ENCODE data around the gene CXCL16. TPM values are rescaled to one million over a fixed set of nuclear protein-coding genes. Genes with fewer than 3 reads are reported as not detected.

Gene CXCL16
- total RNA-seq, 1 experiment from 2014 or later: 44.8 TPM

DNA sequence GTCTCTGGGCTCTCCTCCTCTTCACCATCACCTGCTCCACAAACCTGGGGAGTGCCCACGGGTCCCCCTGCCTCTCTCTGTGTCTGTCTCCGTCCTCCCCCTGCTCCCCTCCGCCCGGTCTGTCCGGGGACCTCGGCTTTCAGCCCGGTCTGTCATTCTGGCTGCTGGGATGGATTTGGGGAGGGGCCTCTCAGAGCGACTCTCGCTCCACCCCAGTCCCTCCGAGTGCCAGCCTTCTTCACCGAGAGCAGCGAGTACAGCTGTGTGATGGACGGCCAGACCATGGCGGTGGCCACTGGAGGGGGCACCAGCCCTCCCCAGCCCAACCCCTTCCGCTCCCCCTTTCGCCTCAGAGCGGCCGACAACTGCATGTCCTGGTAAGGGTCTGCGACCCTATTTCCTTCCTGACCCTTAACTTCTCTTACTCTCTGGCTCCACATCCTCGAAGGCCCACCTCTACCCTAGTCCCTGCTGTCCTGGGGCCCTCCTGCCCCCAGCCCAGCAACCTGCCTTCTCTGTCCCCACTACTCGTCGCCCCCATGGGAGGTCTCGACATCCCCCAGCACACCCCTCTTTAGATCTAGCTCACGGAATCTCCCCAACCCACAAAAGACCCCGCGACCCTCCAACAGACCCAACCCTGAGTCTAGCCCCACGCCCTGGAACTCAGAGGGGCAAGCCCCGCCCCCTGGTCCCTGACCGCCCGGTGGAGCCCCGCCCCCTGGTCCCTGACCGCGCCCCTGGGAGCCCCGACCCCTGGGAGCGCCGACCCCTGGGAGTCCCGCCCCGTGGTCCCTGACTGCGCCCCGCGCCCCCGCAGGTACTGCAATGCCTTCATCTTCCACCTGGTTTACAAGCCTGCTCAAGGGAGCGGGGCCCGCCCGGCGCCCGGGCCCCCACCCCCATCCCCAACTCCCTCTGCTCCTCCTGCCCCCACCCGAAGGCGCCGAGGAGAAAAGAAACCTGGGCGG is 5.6 kb upstream of the CXCL16 start:
- ChIA-PET POLR2A (no interaction called here), RAD21 (ENCODE audit: low non-redundant PET in 1 of 2, low total read pairs in 2 of 2, uncharacterized antibody in 2 of 2, unreplicated experiment in 2 of 2) (no interaction called here), CTCF (interaction anchor here (0.6 kb wide), 1 partner anchor 242 kb away, joined by 3 read pairs; the partner anchor contains the start of gene CAMTA2)
- H3K9me2 ChIP-seq (ENCODE audit: insufficient read depth): no peaks in the 10 kb centered on the region
- peaks cover under 1 to 2% of the 10 kb centered on the region in 2 experiments; a peak in 3 of 4 replicates for H3K4me1 ChIP-seq (ENCODE audit: control insufficient read depth in 1 of 2, insufficient read depth in 2 of 2, low read length in 2 of 2)
- no peak for DNase-seq (ENCODE audit: low read depth, low spot score)
- no peak overlapping the region for H2AFZ ChIP-seq (ENCODE audit: low read depth, low read length, poor library complexity, severe bottlenecking)
- TF ChIP-seq TCF7L2 (IDR thresholded peaks at IDR 0.05; ENCODE audit: borderline replicate concordance, extremely low read depth, insufficient read depth, insufficient read length) (no peak), ZNF274 (IDR thresholded peaks at IDR 0.05; ENCODE audit: low read depth, low read length) (no peak), JUND (IDR thresholded peaks at IDR 0.05) (no peak), CBX3 (IDR thresholded peaks at IDR 0.05; ENCODE audit: low read depth) (no peak), SP1 (IDR thresholded peaks at IDR 0.05; ENCODE audit: low read depth) (no peak), POLR2AphosphoS5 (IDR thresholded peaks at IDR 0.05; ENCODE audit: low read depth, low read length) (no peak), EZH2phosphoT487 (IDR thresholded peaks at IDR 0.05; ENCODE audit: borderline replicate concordance) (no peak), ELF1 (IDR thresholded peaks at IDR 0.05; ENCODE audit: borderline replicate concordance, low read depth) (no peak)
- TF ChIP-seq, protein P1, sequence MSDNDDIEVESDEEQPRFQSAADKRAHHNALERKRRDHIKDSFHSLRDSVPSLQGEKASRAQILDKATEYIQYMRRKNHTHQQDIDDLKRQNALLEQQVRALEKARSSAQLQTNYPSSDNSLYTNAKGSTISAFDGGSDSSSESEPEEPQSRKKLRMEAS (IDR thresholded peaks at IDR 0.05): no peak
- TF ChIP-seq, protein P2, sequence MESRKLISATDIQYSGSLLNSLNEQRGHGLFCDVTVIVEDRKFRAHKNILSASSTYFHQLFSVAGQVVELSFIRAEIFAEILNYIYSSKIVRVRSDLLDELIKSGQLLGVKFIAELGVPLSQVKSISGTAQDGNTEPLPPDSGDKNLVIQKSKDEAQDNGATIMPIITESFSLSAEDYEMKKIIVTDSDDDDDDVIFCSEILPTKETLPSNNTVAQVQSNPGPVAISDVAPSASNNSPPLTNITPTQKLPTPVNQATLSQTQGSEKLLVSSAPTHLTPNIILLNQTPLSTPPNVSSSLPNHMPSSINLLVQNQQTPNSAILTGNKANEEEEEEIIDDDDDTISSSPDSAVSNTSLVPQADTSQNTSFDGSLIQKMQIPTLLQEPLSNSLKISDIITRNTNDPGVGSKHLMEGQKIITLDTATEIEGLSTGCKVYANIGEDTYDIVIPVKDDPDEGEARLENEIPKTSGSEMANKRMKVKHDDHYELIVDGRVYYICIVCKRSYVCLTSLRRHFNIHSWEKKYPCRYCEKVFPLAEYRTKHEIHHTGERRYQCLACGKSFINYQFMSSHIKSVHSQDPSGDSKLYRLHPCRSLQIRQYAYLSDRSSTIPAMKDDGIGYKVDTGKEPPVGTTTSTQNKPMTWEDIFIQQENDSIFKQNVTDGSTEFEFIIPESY (IDR thresholded peaks at IDR 0.05; ENCODE audit: extremely low read depth, insufficient replicate concordance, low read length): no peak
- TF ChIP-seq, protein P3, sequence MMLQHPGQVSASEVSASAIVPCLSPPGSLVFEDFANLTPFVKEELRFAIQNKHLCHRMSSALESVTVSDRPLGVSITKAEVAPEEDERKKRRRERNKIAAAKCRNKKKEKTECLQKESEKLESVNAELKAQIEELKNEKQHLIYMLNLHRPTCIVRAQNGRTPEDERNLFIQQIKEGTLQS (IDR thresholded peaks at IDR 0.05): no peak
- TF ChIP-seq, protein P4, sequence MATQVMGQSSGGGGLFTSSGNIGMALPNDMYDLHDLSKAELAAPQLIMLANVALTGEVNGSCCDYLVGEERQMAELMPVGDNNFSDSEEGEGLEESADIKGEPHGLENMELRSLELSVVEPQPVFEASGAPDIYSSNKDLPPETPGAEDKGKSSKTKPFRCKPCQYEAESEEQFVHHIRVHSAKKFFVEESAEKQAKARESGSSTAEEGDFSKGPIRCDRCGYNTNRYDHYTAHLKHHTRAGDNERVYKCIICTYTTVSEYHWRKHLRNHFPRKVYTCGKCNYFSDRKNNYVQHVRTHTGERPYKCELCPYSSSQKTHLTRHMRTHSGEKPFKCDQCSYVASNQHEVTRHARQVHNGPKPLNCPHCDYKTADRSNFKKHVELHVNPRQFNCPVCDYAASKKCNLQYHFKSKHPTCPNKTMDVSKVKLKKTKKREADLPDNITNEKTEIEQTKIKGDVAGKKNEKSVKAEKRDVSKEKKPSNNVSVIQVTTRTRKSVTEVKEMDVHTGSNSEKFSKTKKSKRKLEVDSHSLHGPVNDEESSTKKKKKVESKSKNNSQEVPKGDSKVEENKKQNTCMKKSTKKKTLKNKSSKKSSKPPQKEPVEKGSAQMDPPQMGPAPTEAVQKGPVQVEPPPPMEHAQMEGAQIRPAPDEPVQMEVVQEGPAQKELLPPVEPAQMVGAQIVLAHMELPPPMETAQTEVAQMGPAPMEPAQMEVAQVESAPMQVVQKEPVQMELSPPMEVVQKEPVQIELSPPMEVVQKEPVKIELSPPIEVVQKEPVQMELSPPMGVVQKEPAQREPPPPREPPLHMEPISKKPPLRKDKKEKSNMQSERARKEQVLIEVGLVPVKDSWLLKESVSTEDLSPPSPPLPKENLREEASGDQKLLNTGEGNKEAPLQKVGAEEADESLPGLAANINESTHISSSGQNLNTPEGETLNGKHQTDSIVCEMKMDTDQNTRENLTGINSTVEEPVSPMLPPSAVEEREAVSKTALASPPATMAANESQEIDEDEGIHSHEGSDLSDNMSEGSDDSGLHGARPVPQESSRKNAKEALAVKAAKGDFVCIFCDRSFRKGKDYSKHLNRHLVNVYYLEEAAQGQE (IDR thresholded peaks at IDR 0.05; ENCODE audit: low read depth): no peak
- H3K9ac ChIP-seq (ENCODE audit: low read length): no peak overlapping the region
- intact Hi-C loops (cut with micrococcal nuclease): no loop called here
- H3K36me3 ChIP-seq (ENCODE audit: control insufficient read depth in 1 of 2, insufficient read depth in 2 of 2, low read length in 2 of 2): no peaks in the 10 kb centered on the region
- H4K20me1 ChIP-seq (ENCODE audit: insufficient read depth): no peaks in the 10 kb centered on the region
- no peaks in the 10 kb centered on the region for H3K27me3 ChIP-seq (ENCODE audit: insufficient read depth, low read length)
- H3K4me3 ChIP-seq (replicated peaks in 1 of 2; ENCODE audit: low read depth in 1 of 2, low read length in 2 of 2): no peak overlapping the region
- ATAC-seq: 0 out of 2 replicates have a peak, but pooled peaks have one; percentile 34
- no peak overlapping the region for H3K27ac ChIP-seq (ENCODE audit: low read depth, low read length)
- H3K9me3 ChIP-seq (ENCODE audit: control insufficient read depth in 1 of 2, insufficient read depth in 1 of 2, low read depth in 1 of 2, low read length in 2 of 2): no peaks in the 10 kb centered on the region
- no peaks in the 10 kb centered on the region for H3K79me2 ChIP-seq (ENCODE audit: insufficient read depth, low read length)
- BruUV-seq (replicated peaks): no TSS peak
- no peak overlapping the region for H3K4me2 ChIP-seq (ENCODE audit: low read length)
